HL-60 (cell line): ENCODE results near the gene HSPA12A.

Source experiments
- DNase-seq, 2 experiments: peaks; one replicate each; pipeline ENCODE4 v3.0.0-alpha.2; 2010 to 2020; ENCODE audit warnings: low read depth in 1 of 2, low spot score in 1 of 2
- H3K27ac ChIP-seq: fragments of 250-450 bp; sonication (Bioruptor Pico); replicated peaks from 2 replicates; pipeline ENCODE4 v1.5.1; 2020; ENCODE audit warnings: mild to moderate bottlenecking, moderate library complexity
- H3K27me3 ChIP-seq: fragments of 250-450 bp; sonication (Bioruptor Pico); 2 replicates; pipeline ENCODE4 v1.5.1; 2021; ENCODE audit warnings: mild to moderate bottlenecking, moderate library complexity; ENCODE audit not compliant: insufficient read depth, poor library complexity, severe bottlenecking
- H3K4me3 ChIP-seq: replicated peaks from 2 replicates; pipeline ENCODE4 v1.5.1; 2011; ENCODE audit warnings: mild to moderate bottlenecking, control low read depth, low read length; ENCODE audit not compliant: insufficient read depth
- GABPA ChIP-seq: IDR thresholded peaks from 2 replicates; pipeline ENCODE4 v1.6.1; 2012; ENCODE audit warnings: low read depth
- POLR2AphosphoS5 ChIP-seq: IDR thresholded peaks from 2 replicates; pipeline ENCODE4 v1.6.1; 2012; ENCODE audit warnings: low read depth
- SPI1 ChIP-seq: IDR thresholded peaks from 2 replicates; pipeline ENCODE4 v1.6.1; 2012; ENCODE audit warnings: low read depth, mild to moderate bottlenecking, borderline replicate concordance
- TF ChIP-seq, protein P1 (sequence below): IDR thresholded peaks from 2 replicates; pipeline ENCODE4 v1.6.1; 2012; ENCODE audit warnings: low read depth; ENCODE audit not compliant: insufficient replicate concordance
- TF ChIP-seq, protein P2 (sequence below): IDR thresholded peaks from one replicate; pipeline ENCODE4 v1.5.1; 2011; ENCODE audit warnings: low read length, control low read depth, inconsistent platforms; ENCODE audit not compliant: insufficient read depth

HSPA12A gene

DNA sequence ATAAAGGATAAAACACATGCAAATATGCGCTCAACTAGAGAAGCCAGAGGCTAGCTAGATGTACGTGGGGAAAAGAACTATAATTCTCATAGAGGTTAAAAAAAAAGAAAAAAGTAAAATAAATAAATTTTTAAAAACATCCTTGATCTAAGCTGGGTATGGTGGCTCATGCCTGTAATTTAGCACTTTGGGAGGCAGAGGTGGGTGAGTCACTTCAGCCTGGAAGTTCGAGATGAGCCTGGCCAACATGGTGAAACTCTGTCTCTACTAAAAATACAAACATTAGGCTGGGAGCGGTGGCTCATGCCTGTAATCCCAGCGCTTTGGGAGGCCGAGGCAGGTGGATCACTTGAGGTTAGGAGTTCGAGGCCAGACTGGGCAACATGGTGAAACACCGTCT is 18.6 kb upstream of the HSPA12A start:
- H3K27ac ChIP-seq: no peak overlapping the region
- H3K27me3 ChIP-seq: no peaks in the 10 kb centered on the region
- H3K4me3 ChIP-seq: no peak overlapping the region
- TF ChIP-seq SPI1 (no peak), GABPA (no peak), POLR2AphosphoS5 (no peak)
- DNase-seq: no peak

DNA sequence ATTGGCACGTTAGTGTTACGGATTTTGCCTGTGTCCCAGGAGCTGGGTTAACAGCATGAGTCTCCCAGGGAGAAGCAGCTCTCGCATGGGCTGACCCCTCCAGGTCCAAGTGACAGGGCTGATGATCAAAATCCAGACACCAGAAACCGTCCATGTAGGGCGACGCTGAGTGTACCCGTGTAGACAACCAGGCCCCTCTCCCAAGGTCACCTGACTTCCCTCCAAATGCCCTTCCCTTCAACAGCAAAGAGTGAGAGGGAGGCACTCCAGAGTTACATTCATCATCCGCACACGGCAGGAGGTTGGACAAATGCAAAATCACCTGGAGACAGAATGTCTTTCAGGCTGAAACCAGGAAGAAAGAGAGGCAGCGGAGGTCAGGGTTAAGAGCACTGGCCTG is 14.9 kb upstream of the HSPA12A start:
- Histone ChIP-seq H3K27me3 (no peaks in the 10 kb centered on the region), H3K27ac (no peak overlapping the region), H3K4me3 (no peak overlapping the region)
- TF ChIP-seq, protein P1, sequence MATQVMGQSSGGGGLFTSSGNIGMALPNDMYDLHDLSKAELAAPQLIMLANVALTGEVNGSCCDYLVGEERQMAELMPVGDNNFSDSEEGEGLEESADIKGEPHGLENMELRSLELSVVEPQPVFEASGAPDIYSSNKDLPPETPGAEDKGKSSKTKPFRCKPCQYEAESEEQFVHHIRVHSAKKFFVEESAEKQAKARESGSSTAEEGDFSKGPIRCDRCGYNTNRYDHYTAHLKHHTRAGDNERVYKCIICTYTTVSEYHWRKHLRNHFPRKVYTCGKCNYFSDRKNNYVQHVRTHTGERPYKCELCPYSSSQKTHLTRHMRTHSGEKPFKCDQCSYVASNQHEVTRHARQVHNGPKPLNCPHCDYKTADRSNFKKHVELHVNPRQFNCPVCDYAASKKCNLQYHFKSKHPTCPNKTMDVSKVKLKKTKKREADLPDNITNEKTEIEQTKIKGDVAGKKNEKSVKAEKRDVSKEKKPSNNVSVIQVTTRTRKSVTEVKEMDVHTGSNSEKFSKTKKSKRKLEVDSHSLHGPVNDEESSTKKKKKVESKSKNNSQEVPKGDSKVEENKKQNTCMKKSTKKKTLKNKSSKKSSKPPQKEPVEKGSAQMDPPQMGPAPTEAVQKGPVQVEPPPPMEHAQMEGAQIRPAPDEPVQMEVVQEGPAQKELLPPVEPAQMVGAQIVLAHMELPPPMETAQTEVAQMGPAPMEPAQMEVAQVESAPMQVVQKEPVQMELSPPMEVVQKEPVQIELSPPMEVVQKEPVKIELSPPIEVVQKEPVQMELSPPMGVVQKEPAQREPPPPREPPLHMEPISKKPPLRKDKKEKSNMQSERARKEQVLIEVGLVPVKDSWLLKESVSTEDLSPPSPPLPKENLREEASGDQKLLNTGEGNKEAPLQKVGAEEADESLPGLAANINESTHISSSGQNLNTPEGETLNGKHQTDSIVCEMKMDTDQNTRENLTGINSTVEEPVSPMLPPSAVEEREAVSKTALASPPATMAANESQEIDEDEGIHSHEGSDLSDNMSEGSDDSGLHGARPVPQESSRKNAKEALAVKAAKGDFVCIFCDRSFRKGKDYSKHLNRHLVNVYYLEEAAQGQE: no peak
- TF ChIP-seq POLR2AphosphoS5 (no peak), GABPA (no peak), SPI1 (no peak)
- TF ChIP-seq, protein P2, sequence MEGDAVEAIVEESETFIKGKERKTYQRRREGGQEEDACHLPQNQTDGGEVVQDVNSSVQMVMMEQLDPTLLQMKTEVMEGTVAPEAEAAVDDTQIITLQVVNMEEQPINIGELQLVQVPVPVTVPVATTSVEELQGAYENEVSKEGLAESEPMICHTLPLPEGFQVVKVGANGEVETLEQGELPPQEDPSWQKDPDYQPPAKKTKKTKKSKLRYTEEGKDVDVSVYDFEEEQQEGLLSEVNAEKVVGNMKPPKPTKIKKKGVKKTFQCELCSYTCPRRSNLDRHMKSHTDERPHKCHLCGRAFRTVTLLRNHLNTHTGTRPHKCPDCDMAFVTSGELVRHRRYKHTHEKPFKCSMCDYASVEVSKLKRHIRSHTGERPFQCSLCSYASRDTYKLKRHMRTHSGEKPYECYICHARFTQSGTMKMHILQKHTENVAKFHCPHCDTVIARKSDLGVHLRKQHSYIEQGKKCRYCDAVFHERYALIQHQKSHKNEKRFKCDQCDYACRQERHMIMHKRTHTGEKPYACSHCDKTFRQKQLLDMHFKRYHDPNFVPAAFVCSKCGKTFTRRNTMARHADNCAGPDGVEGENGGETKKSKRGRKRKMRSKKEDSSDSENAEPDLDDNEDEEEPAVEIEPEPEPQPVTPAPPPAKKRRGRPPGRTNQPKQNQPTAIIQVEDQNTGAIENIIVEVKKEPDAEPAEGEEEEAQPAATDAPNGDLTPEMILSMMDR: no peak
- no peak for DNase-seq

DNA sequence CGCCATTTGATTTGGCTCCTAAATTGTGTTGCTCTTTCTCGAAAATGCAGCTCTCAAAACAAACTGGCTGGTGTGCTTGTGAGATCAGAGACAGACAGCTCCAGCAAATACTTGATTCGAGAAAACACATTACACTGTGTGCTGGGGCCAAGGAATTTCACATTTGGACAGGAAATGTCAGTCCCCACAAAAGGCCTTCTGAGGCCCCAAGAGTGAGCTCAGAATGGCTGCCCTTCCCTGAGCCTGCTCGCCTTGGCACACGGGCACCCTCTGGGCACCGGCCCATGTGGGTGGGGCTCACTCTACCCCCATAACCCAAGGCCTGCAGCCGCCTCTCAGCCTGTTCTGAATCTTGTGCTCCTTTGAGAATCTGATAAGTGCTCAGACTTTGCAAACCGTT is 13.9 kb upstream of the HSPA12A start:
- H3K27ac ChIP-seq: no peak overlapping the region
- DNase-seq: no peak

DNA sequence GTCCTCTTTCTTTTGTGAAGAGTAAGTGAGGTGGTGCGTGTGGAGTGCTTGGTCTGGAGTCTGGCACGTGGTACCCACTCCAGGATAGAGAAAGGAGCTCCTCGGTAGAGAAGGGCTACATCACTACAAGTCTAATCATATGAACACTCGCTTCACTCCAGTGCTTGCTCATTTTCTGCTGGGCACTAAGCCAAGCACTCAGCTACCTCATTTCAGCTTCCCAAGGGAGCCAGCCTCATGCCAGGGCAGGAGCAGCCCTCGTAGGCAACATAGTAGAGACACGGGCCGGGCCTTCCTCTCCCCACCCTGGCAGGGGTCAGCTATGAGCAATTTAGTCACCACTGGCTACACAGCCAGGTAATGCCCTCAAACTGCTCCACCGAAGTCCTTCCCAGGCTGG is 11.4 kb upstream of the HSPA12A start:
- no peak for DNase-seq
- TF ChIP-seq, protein P2: no peak
- TF ChIP-seq POLR2AphosphoS5: no peak
- TF ChIP-seq SPI1: no peak
- TF ChIP-seq, protein P1: no peak
- TF ChIP-seq GABPA: no peak

More for the DNA sequence above, 13.9 kb upstream of the HSPA12A start:
- H3K27me3 ChIP-seq: no peaks in the 10 kb centered on the region
- no peak overlapping the region for H3K4me3 ChIP-seq
- no peak for TF ChIP-seq POLR2AphosphoS5
- TF ChIP-seq, protein P2: no peak
- no peak for TF ChIP-seq SPI1
- TF ChIP-seq, protein P1: no peak

More for the DNA sequence above, 11.4 kb upstream of the HSPA12A start:
- Histone ChIP-seq H3K27me3 (no peaks in the 10 kb centered on the region), H3K27ac (no peak overlapping the region), H3K4me3 (no peak overlapping the region)
